ENCODE results near the gene RPGRIP1.
A peak's percentile ranks its signal among the peaks of the same experiment; 100 is the strongest.

The RPGRIP1 gene

DNA sequence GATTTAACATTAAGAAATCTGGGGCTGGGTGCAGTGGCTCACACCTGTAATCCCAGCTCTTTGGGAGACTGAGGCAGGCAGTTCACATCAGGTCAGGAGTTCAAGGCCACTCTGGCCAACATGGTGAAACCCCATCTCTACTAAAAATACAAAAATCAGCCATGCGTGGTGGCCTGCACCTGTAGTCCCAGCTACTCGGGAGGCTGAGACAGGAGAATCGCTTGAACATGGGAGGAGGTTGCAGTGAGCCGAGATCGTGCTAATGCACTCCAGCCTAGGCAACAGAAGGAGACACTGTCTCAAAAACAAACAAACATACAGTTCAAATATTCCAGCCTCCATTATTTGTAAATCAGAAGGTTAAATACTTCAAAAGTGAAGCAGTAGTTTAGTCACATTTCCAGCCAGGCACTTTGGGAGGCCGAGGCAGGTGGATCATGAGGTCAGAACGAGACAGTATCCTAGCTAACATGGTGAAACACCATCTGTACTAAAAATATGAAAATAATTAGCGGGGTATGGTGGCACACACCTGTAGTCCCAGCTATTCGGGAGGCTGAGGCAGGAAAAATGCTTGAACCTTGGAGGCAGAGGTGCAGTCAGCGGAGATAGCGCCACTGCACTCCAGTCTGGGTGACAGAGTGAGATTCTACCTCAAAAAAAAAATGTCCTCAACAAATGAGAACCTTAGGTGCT, 40.9 kb upstream of the RPGRIP1 start:
- H3K4me1 Mint-ChIP-seq: peaks cover 16% of the 10 kb centered on the region
- H3K36me3 Mint-ChIP-seq (ENCODE audit: low read depth): peaks cover 60% of the 10 kb centered on the region
- H3K27ac Mint-ChIP-seq: no peak overlapping the region
- H3K9me3 Mint-ChIP-seq: no peaks in the 10 kb centered on the region
- H3K27me3 Mint-ChIP-seq (ENCODE audit: low read depth): no peaks in the 10 kb centered on the region
- H3K4me3 Mint-ChIP-seq: no peak overlapping the region
- TF ChIP-seq, protein P1, sequence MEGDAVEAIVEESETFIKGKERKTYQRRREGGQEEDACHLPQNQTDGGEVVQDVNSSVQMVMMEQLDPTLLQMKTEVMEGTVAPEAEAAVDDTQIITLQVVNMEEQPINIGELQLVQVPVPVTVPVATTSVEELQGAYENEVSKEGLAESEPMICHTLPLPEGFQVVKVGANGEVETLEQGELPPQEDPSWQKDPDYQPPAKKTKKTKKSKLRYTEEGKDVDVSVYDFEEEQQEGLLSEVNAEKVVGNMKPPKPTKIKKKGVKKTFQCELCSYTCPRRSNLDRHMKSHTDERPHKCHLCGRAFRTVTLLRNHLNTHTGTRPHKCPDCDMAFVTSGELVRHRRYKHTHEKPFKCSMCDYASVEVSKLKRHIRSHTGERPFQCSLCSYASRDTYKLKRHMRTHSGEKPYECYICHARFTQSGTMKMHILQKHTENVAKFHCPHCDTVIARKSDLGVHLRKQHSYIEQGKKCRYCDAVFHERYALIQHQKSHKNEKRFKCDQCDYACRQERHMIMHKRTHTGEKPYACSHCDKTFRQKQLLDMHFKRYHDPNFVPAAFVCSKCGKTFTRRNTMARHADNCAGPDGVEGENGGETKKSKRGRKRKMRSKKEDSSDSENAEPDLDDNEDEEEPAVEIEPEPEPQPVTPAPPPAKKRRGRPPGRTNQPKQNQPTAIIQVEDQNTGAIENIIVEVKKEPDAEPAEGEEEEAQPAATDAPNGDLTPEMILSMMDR (IDR thresholded peaks at IDR 0.05; ENCODE audit: unreplicated experiment in 3 of 3): no peak

DNA sequence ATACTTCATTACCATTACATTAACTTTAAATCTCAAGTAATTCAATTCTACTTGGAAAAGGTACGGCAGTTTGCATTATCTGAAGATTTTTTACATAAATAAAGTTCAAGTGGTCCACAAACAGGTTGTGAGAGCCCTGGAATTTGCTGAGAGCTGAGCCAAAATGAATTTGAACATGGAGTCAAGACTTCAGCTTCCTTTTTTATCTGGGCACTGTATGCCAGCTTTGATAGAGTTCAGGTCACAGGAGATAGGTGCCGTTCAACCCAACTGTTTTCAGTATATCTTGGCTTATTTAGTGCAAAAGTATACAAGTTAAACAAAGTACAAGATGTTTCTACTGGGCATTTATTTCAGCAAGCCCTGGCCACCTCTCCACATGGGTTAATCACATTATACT, 39.5 kb upstream of the RPGRIP1 start:
- H3K4me3 Mint-ChIP-seq: no peak overlapping the region
- H3K36me3 Mint-ChIP-seq (ENCODE audit: low read depth): peaks cover 58% of the 10 kb centered on the region
- TF ChIP-seq, protein P1 (IDR thresholded peaks at IDR 0.05; ENCODE audit: unreplicated experiment in 3 of 3): no peak

DNA sequence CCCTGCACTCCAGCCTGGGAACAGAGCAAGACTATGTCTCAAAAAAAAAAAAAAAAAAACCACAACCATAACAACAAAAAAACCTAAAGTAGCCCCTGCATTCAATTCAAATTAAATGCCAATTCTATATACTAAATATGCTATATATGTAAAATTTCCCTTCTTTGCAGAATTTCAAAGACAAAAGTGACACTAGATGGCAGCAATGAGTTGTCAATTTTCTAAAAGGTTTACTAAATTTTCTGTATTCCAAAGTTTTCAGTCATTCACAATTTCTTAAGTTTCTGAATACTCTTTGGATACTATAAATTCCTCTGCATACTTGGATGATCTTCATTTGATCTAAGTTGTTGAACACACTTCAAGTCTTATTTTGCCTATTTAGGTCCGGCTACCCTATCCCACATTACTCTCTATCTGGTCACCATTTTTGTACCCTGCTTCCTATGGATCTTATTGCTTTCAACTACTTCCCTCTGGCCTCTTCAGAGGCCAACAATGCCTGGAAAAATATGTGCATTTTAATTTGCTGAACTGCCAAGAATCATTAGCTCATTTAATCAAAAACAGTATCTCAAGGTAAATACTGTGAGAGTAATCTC, 38.6 kb upstream of the RPGRIP1 start:
- Mint-ChIP-seq H3K4me3 (no peak overlapping the region), H3K27ac (peak overlapping the region in 2 of 3 experiments; percentile 7 to 37), H3K27me3 (ENCODE audit: low read depth) (no peaks in the 10 kb centered on the region), H3K4me1 (peaks cover 6% of the 10 kb centered on the region), H3K9me3 (no peaks in the 10 kb centered on the region), H3K36me3 (ENCODE audit: low read depth) (peaks cover 61% of the 10 kb centered on the region)
- TF ChIP-seq, protein P1 (IDR thresholded peaks at IDR 0.05; ENCODE audit: unreplicated experiment in 3 of 3): peak; percentile 25 to 46 (median 42)

More for the DNA sequence above, 39.5 kb upstream of the RPGRIP1 start:
- no peak overlapping the region for H3K27ac Mint-ChIP-seq
- H3K4me1 Mint-ChIP-seq: peaks cover 6% of the 10 kb centered on the region
- H3K27me3 Mint-ChIP-seq (ENCODE audit: low read depth): no peaks in the 10 kb centered on the region
- H3K9me3 Mint-ChIP-seq: no peaks in the 10 kb centered on the region

DNA sequence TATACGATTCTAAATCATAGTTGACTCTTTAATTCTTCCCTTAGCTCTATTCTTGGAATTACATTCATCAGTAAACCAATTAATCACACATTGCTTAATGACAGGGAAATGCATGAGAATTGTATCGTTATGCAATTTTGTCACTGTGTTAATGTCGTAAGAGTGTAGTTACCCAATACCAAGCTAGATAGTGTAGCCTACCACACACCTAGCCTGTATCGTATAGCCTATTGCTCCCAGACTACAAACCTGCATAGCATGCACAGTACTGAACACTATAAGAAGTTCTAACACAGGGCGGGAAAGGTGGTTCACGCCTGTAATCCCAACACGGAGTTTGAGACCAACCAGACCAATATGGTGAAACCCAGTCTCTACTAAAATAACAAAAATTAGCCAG, 35.3 kb upstream of the RPGRIP1 start:
- Mint-ChIP-seq H3K27ac (peak overlapping the region in 1 of 3 experiments; percentile 33), H3K9me3 (no peaks in the 10 kb centered on the region), H3K27me3 (ENCODE audit: low read depth) (no peaks in the 10 kb centered on the region), H3K36me3 (ENCODE audit: low read depth) (peaks cover 77% of the 10 kb centered on the region), H3K4me1 (peaks cover 21% of the 10 kb centered on the region), H3K4me3 (no peak overlapping the region)
- TF ChIP-seq, protein P1 (IDR thresholded peaks at IDR 0.05; ENCODE audit: unreplicated experiment in 3 of 3): no peak

DNA sequence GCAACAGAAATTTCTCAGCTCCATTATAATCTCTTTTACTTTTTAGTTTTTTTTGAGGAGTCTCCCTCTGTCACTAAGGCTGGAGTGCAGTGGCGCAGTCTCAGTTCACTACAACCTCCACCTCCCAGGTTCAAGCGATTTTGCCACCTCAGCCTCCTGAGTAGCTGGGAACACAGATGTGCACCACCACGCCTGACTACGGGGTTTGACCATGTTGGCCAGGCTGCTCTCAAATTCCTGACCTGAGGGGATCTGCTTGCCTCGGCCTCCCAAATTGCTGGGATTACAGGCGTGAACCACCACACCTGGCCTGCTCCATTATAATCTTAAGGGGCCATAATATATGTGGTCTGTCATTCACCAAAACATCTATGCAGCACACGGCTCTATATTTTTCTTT, 34.1 kb upstream of the RPGRIP1 start:
- Mint-ChIP-seq H3K4me1 (peaks cover 21% of the 10 kb centered on the region), H3K4me3 (no peak overlapping the region), H3K27ac (no peak overlapping the region), H3K36me3 (ENCODE audit: low read depth) (peaks cover 86% of the 10 kb centered on the region), H3K9me3 (no peaks in the 10 kb centered on the region), H3K27me3 (ENCODE audit: low read depth) (no peaks in the 10 kb centered on the region)
- TF ChIP-seq, protein P1 (IDR thresholded peaks at IDR 0.05; ENCODE audit: unreplicated experiment in 3 of 3): no peak

DNA sequence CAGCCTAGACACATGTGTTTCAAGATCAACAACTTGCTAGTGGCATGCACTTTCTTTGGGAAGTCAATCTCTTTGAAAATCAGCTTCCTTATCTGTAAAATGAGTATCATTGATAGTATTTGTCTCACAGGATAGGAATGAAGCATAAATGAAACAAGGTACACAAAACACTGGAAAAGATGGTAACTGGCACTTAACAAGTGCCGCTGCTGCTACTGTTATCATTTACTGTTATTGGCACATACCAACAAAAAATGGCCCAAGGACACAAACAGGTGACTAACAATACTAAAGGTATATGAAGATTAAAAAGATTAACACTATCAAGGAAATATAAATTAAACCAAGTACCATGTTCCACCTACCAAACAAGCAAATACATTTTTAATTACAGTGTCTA, 31.5 kb upstream of the RPGRIP1 start:
- Mint-ChIP-seq H3K4me1 (peaks cover 15% of the 10 kb centered on the region), H3K27ac (peak overlapping the region in 1 of 3 experiments; percentile 36), H3K27me3 (ENCODE audit: low read depth) (no peaks in the 10 kb centered on the region), H3K4me3 (no peak overlapping the region), H3K9me3 (no peaks in the 10 kb centered on the region), H3K36me3 (ENCODE audit: low read depth) (peaks cover 88% of the 10 kb centered on the region)
- TF ChIP-seq, protein P1 (IDR thresholded peaks at IDR 0.05; ENCODE audit: unreplicated experiment in 3 of 3): no peak

Data from nephron (organoid).